ENCODE results near the gene TRABD2A. TPM values are rescaled to one million over a fixed set of nuclear protein-coding genes. Genes with fewer than 3 reads are reported as not detected.
A peak's percentile ranks its signal among the peaks of the same experiment; 100 is the strongest.

TRABD2A gene
- polyA plus RNA-seq, 1 donor (not counting 4 experiments of a cell fraction or from before 2014, with no cell fraction given): 0.54 TPM

GRCh38 chr2:84899304-84900204, 18.7 kb upstream of the TRABD2A start:
- Histone ChIP-seq H3K79me2 (ENCODE audit: control insufficient read depth, insufficient read depth, low read length) (no peaks in the 10 kb centered on the region), H3K36me3 (ENCODE audit: control insufficient read depth in 2 of 2, extremely low read depth in 1 of 2, insufficient read depth in 2 of 2, low read length in 2 of 2) (no peaks in the 10 kb centered on the region), H2AFZ (ENCODE audit: control insufficient read depth, low read length) (no peak overlapping the region), H3K27ac (ENCODE audit: control insufficient read depth, insufficient read depth, low read length) (no peak overlapping the region), H3K4me1 (ENCODE audit: control insufficient read depth, extremely low read depth, insufficient read depth, low read length) (peaks cover 17% of the 10 kb centered on the region), H3K9me3 (ENCODE audit: control insufficient read depth, low read depth, low read length) (no peaks in the 10 kb centered on the region), H3K4me2 (ENCODE audit: control insufficient read depth, extremely low read depth, insufficient read depth, low read depth, low read length) (no peak overlapping the region), H3K27me3 (ENCODE audit: control insufficient read depth, extremely low read depth, insufficient read depth, low read length) (no peaks in the 10 kb centered on the region), H4K20me1 (ENCODE audit: control insufficient read depth, extremely low read depth, insufficient read depth, low read length) (no peaks in the 10 kb centered on the region), H3K9me1 (ENCODE audit: control insufficient read depth, extremely low read depth, insufficient read depth, low read length) (no peaks in the 10 kb centered on the region), H3K9ac (ENCODE audit: control insufficient read depth, extremely low read depth, insufficient read depth, low read length) (no peak overlapping the region), H3K4me3 (ENCODE audit: control insufficient read depth in 2 of 3, extremely low read depth in 1 of 3, insufficient read depth in 2 of 3, low read depth in 1 of 3, low read length in 3 of 3) (no peak overlapping the region)
- FAIRE-seq (no peak), DNase-seq (ENCODE audit: low read depth, low spot score) (no peak)
- TF ChIP-seq CTCF (optimal IDR thresholded peaks at IDR 0.05 in 1 of 3, IDR thresholded peaks at IDR 0.05 in 1 of 3, conservative IDR thresholded peaks at IDR 0.05 in 1 of 3; ENCODE audit: extremely low read depth in 1 of 3, insufficient read depth in 2 of 3, low read length in 3 of 3): no peak
- no peak for TF ChIP-seq EZH2 (IDR thresholded peaks at IDR 0.05; ENCODE audit: low read length)
- dilution Hi-C loops (cut with MboI; ENCODE audit: extremely low pct_ligation_motif_present, low sequenced_read_pairs): no loop called here

- no peak overlapping the region for H3K9ac ChIP-seq (ENCODE audit: control insufficient read depth, extremely low read depth, insufficient read depth, low read length)
- no peaks in the 10 kb centered on the region for H3K9me3 ChIP-seq (ENCODE audit: control insufficient read depth, low read depth, low read length)
- H3K36me3 ChIP-seq (ENCODE audit: control insufficient read depth in 2 of 2, extremely low read depth in 1 of 2, insufficient read depth in 2 of 2, low read length in 2 of 2): no peaks in the 10 kb centered on the region
- peak overlapping the region in 1 of 3 experiments; percentile 28 for H3K4me3 ChIP-seq (ENCODE audit: control insufficient read depth in 2 of 3, extremely low read depth in 1 of 3, insufficient read depth in 2 of 3, low read depth in 1 of 3, low read length in 3 of 3)
- no peak for DNase-seq (ENCODE audit: low read depth, low spot score)
- H3K27ac ChIP-seq (ENCODE audit: control insufficient read depth, insufficient read depth, low read length): no peak overlapping the region
- dilution Hi-C loops (cut with MboI; ENCODE audit: extremely low pct_ligation_motif_present, low sequenced_read_pairs): no loop called here
- TF ChIP-seq CTCF (optimal IDR thresholded peaks at IDR 0.05 in 1 of 3, IDR thresholded peaks at IDR 0.05 in 1 of 3, conservative IDR thresholded peaks at IDR 0.05 in 1 of 3; ENCODE audit: extremely low read depth in 1 of 3, insufficient read depth in 2 of 3, low read length in 3 of 3): no peak
- TF ChIP-seq EZH2 (IDR thresholded peaks at IDR 0.05; ENCODE audit: low read length): no peak
- no peaks in the 10 kb centered on the region for H3K27me3 ChIP-seq (ENCODE audit: control insufficient read depth, extremely low read depth, insufficient read depth, low read length)
- no peaks in the 10 kb centered on the region for H3K9me1 ChIP-seq (ENCODE audit: control insufficient read depth, extremely low read depth, insufficient read depth, low read length)
- H3K4me1 ChIP-seq (ENCODE audit: control insufficient read depth, extremely low read depth, insufficient read depth, low read length): peaks cover 23% of the 10 kb centered on the region
- peak overlapping the region; percentile 77 for H3K4me2 ChIP-seq (ENCODE audit: control insufficient read depth, extremely low read depth, insufficient read depth, low read depth, low read length)
- no peak for FAIRE-seq
- no peaks in the 10 kb centered on the region for H4K20me1 ChIP-seq (ENCODE audit: control insufficient read depth, extremely low read depth, insufficient read depth, low read length)
- H3K79me2 ChIP-seq (ENCODE audit: control insufficient read depth, insufficient read depth, low read length): no peaks in the 10 kb centered on the region
- no peak overlapping the region for H2AFZ ChIP-seq (ENCODE audit: control insufficient read depth, low read length)
These were observed 16.9 kb upstream of the TRABD2A start for GRCh38 chr2:84897773-84898172.

Measured in keratinocyte (primary cell).